Peyer's patch (tissue), 4 donors: Measurements from ENCODE around the gene DIS3L2.

Source experiments
- CTCF ChIP-seq, 6 experiments: fragments of 450-650 bp in 4 of 6; fragments of 200-600 bp in 2 of 6; sonication (generic) in 1 of 6; IDR thresholded peaks; one replicate each; pipeline ENCODE4 v1.5.1; 2017 to 2019; ENCODE audit warnings: antibody characterized with exemption in 6 of 6, mild to moderate bottlenecking in 3 of 6, moderate library complexity in 1 of 6
- POLR2A ChIP-seq, 2 donors: fragments of 450-650 bp; IDR thresholded peaks; one replicate each; pipeline ENCODE4 v1.5.1; 2017; ENCODE audit warnings: antibody characterized with exemption in 2 of 2, mild to moderate bottlenecking in 2 of 2, moderate library complexity in 2 of 2

GRCh38 chr2:232141591-232141990 is 180.1 kb downstream of the DIS3L2 start:
- TF ChIP-seq CTCF (IDR thresholded peaks at IDR 0.05) (no peak), POLR2A (IDR thresholded peaks at IDR 0.05) (no peak)
